Kidney epithelial cell (primary cell): ENCODE measurements around the gene GPX3. TPM values are rescaled to one million over a fixed set of nuclear protein-coding genes. Genes with fewer than 3 reads are reported as not detected.

ENCODE experiments used
- DNase-seq: peaks from one replicate; pipeline ENCODE4 v3.0.0-alpha.2; 2010; ENCODE audit warnings: low read depth
- H3K27me3 ChIP-seq: 2 replicates; pipeline ENCODE4 v1.6.0; 2011; ENCODE audit warnings: low read length; ENCODE audit not compliant: control insufficient read depth, insufficient read depth
- H3K36me3 ChIP-seq: 2 replicates; pipeline ENCODE4 v1.5.1; 2011; ENCODE audit warnings: low read length; ENCODE audit not compliant: control insufficient read depth, insufficient read depth
- H3K4me3 ChIP-seq: 2 replicates; pipeline ENCODE4 v1.5.1; 2011; ENCODE audit warnings: low read depth, mild to moderate bottlenecking, control low read depth, low read length
- total RNA-seq: library from RNA; depleted of rRNA; stranded (reverse); fragments of >200 nt; gene quantifications from 2 replicates; pipeline ENCODE4 v1.2.3, GENCODE V29; 2015
- TF ChIP-seq, protein P1 (sequence below): IDR thresholded peaks from 2 replicates; pipeline ENCODE4 v1.5.1; 2011; ENCODE audit warnings: mild to moderate bottlenecking, moderate library complexity, low read length, control low read depth, inconsistent platforms; ENCODE audit not compliant: insufficient read depth, poor library complexity, severe bottlenecking

Gene GPX3
- total RNA-seq, 1 donor from 2014 or later = 6.3 TPM

DNA sequence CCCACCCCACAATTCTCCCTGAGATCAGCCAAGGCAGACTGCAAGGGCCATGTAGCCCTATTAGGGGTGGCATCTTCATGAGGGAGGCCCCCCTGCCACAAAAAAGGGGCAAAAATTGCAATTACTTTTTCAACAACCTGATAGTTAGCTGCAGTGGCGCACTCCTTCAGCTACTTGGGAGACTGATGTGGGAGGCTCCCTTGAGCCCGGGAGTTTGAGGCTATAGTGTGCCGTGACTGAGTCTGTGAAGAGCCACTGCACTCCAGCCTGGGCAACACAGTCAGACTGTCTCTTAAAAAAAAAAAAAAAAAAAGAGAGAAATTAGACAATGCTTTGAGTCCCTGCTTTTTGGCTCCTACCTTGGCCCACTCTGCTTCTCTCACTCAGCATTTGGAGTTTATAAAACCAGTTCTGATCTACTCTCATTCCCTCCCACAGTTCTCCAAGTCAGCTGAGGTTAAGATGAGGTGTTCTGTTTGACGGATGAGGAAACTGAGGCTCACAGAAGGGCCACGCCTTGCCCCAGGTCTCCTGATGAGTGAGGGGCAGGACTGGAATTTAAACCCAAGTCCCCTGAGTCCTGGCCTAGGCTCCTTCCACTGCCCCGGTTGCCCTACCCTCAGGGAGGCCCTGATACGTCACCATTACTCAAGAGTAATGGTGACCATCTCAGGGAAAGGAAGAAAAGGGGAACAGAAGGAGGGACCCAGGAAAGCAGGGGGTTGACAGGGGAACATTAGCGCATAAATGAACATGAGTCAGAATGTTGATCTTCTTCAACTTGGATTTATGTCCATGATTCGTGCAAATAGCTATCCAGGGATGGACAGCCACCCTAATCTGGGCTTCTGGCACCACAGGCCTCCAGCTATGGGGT, 9.0 kb downstream of the GPX3 start:
- TF ChIP-seq, protein P1, sequence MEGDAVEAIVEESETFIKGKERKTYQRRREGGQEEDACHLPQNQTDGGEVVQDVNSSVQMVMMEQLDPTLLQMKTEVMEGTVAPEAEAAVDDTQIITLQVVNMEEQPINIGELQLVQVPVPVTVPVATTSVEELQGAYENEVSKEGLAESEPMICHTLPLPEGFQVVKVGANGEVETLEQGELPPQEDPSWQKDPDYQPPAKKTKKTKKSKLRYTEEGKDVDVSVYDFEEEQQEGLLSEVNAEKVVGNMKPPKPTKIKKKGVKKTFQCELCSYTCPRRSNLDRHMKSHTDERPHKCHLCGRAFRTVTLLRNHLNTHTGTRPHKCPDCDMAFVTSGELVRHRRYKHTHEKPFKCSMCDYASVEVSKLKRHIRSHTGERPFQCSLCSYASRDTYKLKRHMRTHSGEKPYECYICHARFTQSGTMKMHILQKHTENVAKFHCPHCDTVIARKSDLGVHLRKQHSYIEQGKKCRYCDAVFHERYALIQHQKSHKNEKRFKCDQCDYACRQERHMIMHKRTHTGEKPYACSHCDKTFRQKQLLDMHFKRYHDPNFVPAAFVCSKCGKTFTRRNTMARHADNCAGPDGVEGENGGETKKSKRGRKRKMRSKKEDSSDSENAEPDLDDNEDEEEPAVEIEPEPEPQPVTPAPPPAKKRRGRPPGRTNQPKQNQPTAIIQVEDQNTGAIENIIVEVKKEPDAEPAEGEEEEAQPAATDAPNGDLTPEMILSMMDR = no peak
- no peak for DNase-seq
- no peak overlapping the region for H3K4me3 ChIP-seq
- no peaks in the 10 kb centered on the region for H3K27me3 ChIP-seq
- H3K36me3 ChIP-seq = peaks cover 6% of the 10 kb centered on the region

DNA sequence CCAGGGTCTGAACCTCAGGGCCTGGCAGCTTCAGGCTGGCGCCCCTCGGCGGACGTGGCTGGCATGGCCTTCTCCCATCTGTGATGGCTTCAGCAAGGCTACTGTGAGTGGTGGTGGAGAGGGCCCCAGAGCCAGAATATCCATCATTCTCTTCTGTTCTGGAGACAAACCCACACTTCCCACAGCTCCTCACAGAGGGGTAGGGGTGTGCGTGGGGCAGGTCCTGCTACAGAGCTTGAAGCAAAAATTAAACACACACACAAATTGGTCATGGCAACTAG, 9.6 kb downstream of the GPX3 start:
- TF ChIP-seq, protein P1 = no peak
- H3K4me3 ChIP-seq = no peak overlapping the region
- H3K36me3 ChIP-seq = peaks cover 7% of the 10 kb centered on the region
- DNase-seq = no peak
- H3K27me3 ChIP-seq = no peaks in the 10 kb centered on the region

DNA sequence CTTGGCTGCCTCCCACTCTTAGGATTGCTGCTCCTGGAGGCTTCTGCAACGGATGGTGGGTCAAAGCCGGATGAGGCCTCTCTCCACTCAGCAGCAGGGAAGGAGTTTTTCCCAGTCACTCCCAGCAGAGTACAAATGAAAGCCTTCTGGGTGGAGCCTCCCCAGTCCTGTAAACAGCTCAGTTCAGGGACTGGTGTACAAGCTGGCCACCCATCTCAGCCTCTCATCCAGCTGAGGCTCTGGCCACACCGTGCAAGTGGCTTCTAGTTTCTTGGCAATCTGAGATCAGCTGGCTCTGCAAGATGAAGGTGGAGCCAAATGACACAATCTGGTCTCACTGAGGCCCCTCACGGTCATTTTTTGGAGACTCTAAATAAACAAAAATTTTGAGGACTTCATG, 10.0 kb downstream of the GPX3 start:
- Histone ChIP-seq H3K27me3 (no peaks in the 10 kb centered on the region), H3K36me3 (peaks cover 7% of the 10 kb centered on the region), H3K4me3 (no peak overlapping the region)
- TF ChIP-seq, protein P1 = no peak
- DNase-seq = no peak

DNA sequence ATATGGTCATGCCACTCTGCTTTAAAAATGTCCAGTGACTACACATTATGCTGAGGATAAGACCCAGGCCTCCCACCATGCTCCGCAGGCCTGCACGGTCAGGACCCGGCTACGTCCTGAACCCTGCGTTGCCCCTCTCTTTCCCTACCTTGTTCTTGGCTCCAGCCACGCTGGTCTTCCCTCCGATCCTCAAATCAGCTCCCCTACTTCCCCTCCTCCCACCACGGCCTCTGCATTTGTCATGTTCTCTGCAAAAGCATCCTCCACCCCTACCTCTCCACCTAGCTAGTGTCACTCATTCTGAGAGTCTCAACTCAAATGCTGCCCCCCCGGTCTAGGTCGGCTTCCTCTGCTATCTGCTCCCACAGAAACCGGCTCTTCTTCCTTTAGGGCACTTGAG, 11.2 kb downstream of the GPX3 start:
- H3K4me3 ChIP-seq = no peak overlapping the region
- no peaks in the 10 kb centered on the region for H3K27me3 ChIP-seq
- TF ChIP-seq, protein P1 = no peak
- peaks cover 7% of the 10 kb centered on the region for H3K36me3 ChIP-seq
- DNase-seq = no peak

DNA sequence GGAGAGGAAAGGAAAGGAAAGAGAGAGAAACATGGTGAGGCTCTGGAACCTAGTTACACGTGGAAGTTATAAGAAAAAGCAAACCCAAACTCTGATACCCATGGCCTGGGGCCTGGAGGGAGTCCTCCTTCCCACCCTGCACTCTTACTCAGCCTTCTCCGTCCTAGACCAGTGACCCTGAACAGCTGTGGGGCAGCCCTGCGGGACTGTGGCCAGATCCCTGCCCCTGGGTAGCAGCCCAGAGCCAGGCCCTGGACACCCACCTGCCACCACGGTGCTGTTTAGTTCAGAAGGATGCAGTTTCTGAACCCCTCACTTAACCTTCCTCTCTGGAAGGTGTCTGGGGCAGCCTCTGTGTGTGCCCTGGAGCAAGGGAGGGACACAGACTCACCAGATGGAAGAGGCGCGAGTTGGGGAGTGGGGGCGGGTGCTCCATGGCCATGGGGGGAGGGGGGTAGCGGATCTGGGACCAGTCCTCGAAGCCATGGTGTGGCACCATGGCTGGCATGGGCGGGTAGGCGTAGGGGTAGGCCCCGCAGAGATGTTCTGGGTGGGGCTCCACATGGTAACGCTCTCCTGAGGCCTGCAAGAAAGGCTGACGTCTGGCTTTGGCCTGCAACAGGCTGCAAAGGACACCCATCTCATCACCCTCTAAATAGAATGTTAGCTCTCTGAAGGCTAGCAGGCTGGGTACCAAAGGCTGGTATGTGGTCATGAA, 13.0 kb downstream of the GPX3 start:
- TF ChIP-seq, protein P1 = no peak
- no peak overlapping the region for H3K4me3 ChIP-seq
- peaks cover 7% of the 10 kb centered on the region for H3K36me3 ChIP-seq
- no peak for DNase-seq
- H3K27me3 ChIP-seq = no peaks in the 10 kb centered on the region
